ENCODE data around the gene MLLT1.

Gene MLLT1

DNA sequence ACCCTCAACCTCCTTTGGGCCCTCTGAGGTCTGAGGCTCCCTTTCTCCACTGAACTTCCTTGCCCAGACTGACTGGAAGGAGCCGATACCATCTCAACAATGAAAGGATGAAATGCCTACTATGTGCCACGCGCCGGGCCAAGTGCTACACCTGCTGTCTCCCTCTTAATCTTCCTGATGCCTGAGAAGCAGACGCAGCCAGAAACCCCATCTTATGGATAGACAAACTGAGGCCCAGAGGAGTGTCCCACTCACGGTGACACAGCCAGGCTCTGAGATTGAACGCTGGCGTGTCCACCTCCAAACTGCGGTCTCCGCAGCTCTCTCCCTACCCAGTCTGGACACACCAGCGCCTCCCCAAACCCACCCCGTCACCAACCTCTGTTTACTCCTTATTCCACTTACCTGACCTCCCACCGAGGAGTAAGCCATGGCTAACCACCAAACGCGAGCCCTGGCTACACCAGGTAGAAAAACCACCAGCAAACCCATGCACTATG, 20.9 kb downstream of the MLLT1 start:
- no peak for DNase-seq

DNA sequence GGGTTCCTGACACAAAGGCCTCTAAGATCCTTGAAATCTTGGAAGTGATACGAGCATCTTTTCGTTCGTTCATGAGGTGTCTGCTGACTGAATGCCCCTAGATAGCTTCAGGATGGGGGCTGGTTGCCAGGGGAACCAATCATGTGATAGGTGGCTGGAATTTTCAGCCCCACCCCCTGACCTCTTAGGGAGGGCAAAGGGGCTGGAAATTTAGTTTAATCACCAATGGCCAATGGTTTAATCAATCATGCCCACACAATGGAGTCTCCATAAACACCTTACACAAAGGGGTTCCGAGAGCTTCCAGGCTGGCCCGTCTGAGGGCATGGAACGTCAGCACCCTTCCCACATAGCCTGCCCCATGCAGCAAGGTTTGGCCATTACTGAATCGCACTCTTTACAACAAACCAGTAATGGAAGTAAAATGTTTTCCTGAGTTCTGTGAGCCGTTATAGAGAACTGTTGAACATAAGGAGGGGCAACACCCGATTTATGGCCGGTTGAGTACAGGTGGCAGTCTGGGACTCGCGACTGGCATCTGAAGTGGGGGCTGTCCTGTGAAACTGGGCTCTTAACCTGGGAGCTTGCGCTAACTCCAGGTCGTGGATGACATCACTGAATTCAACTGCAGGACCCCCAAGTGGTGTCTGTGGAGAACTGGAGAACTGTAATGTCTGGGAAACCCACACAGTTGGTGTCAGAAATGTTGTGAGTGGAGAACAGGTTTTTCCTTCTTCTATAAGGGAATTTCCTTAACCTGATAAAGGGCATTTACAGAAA, 25.6 kb downstream of the MLLT1 start:
- DNase-seq: no peak

DNA sequence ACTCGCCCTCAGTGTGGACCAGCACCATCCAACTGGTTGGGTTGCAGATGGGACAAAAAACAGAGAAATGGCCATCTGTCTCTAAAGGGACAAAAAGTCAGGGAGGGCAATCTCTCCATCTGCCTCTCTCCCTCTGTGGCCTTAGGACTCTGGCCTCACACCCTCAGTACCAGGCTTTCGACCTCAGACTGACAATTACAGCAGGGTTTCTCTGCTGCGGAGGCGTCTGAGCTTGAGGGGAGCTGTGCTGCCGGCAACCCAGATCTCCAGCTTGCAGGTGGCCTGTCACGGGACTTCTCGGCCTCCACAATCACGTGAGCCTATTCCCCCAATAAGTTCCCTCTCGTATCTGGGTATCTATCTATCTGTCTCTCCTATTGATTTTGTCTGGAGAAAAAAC, 27.7 kb downstream of the MLLT1 start:
- no peak for DNase-seq

DNA sequence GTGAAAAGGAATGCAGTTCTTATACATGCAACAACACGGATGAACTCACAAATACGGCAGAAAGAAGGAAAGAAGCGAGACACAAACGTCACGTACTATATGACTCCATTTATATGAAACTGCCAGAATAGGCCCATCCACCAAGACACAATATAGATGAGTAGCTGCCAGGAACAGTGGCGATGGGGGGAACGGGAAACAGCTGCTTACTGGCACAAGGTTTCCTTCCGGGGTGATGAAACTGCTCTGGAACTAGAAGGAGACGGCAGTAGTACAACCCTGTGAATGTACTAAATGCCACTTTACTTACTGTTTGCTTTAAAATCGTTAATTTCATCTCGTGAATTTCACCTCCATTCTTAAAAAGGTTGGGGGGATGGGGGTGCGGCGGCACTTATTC, 28.9 kb downstream of the MLLT1 start:
- no peak for DNase-seq

DNA sequence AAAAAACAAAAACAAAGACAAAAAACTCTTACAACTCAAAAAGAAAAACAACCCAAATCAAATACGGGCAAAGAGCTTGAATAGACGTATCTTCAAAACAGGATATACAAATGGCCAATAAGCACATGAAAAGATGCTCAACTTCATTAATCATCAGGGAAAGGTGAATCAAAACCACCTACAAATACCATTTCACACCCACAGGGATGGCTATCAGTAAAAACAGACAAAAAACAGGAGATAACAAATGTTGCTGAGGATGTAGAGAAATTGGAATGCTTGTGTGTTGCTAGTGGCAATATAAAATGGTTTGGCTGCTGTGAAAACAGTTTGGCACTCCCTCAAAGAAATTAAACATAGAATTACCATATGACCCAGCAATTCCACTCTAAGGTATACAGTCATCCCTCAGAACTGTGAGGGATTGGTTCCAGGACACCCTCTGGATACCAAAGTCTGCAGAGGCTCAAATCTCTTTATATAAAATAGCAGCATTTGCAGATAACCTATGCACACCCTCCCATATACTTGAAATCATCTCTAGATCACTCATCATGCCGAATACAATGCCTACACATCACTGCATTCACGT, 29.7 kb downstream of the MLLT1 start:
- no peak for DNase-seq

DNA sequence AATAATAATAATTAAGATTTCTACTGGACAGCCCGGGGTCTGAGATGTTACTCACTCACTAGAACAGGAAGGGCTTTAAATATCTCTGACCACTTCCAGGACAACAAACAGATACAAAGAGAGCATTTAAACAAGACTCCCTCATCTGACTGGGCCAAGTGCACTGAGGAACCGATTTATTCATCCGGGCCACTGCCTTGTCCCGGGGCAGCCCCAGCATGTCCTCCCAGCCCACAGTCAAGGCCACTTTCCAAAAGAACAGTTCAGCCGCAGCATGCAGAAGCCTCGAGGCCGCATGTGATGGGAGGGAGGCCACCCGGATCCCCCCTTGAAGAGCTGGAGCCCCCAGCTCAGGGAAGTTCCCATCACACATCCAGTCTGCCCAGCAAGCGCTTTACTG, 30.5 kb downstream of the MLLT1 start:
- no peak for DNase-seq

DNA sequence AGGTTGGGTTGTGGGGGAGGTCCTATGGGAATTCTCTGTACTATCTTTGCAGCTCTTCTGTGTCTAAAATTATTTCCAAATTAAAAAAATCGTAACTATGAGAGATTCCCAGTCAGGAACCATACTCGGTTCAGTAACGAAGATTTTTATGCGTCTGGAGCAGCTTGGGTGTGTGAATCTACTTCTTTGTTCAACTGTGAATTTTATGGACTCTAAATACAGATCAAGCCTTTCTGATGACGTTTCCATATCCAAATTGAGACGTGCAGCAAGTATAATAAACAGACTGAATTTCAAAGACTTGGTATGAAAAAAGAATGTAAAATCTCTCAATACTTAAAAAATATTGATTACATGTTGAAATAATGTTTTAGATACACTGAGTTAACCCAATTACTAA, 30.9 kb downstream of the MLLT1 start:
- DNase-seq: no peak

DNA sequence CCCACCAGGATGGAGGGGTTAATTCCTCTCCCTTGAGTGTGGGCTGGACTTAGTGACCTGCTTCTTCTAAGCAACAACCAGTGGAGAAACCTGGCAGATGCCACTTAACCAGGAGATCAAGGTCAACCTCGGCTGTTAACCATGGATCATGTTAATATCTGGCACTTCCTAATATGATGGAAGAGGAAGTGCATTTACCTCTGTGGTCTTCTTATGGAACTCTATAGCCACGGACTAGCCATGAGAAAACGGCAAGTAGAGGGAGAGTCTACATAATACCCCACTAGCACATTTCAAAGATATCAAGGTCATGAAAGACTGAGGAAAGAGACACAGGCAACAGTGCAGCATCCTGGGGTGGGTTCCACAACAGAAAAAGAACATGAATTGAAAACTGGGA, 31.4 kb downstream of the MLLT1 start:
- DNase-seq: no peak

DNA sequence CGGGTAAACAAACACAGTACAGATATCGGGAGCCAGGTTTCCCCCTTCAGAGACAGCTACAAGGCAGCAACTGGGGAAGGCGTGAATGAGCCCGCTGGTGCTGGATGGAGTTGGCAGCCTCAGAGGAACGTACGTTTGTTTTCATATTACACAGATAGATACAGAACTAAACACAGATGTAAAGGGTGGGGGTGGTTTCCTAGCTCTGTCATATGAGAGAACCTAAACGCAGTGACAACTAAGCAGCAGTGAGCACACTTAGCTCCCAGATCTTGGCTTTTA, 32.8 kb downstream of the MLLT1 start:
- no peak for DNase-seq

DNA sequence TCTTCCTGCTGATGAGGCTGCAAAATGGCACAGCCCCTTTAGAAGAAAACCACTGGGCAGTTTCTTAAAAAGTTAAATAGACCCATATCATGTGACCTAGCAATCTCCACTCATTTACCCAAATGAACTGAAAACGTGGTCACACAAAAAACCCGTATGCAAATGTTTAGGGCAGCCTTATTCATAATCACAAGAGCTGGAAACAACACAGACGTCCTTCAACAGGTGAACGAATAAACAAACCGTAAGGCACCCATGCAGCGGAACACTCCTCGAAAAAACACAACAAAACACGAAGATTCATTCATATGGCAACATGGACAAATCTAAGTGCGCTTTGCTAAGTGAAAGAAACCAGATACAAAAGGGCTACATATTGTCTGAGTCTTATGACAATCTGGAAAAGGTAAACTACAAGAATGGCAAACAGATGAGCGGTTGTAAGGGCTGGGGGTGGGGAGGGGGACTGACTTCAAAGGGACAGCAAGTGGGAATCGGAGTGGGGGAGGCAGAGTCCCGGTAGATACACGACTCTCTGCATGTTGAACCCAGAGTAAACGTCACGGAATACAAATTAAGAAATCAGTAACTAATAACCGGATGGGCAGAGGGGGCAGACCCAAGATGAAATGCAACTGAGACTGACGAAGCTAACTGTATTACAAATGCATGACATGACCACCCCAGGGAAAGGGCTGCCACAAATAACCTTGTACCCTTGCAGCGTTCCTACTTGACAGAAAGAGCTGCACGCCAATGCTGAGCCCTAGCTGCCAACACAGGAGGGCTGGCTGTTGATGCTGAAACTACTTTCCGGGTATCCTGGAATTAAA, 33.4 kb downstream of the MLLT1 start:
- DNase-seq: no peak

DNA sequence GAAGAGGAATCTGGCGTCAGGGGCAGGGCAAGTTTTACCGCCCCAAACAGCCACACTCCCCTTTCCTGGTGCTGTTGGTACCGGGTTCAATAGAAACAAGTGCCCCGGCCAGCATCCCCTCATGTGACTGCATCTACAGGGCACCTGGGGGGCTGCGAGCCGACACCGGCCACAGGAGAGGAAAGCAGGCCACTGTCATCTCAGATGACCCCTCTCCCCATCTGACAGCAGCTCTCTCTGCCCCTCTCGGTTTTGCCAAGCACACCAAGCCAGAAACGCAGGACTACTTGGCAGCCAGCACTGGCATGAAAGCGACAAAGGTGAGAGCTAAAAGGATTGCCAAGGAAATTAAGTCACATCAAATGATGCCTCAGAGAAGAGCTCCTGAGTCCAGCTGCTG, 37.1 kb downstream of the MLLT1 start:
- no peak for DNase-seq

DNA sequence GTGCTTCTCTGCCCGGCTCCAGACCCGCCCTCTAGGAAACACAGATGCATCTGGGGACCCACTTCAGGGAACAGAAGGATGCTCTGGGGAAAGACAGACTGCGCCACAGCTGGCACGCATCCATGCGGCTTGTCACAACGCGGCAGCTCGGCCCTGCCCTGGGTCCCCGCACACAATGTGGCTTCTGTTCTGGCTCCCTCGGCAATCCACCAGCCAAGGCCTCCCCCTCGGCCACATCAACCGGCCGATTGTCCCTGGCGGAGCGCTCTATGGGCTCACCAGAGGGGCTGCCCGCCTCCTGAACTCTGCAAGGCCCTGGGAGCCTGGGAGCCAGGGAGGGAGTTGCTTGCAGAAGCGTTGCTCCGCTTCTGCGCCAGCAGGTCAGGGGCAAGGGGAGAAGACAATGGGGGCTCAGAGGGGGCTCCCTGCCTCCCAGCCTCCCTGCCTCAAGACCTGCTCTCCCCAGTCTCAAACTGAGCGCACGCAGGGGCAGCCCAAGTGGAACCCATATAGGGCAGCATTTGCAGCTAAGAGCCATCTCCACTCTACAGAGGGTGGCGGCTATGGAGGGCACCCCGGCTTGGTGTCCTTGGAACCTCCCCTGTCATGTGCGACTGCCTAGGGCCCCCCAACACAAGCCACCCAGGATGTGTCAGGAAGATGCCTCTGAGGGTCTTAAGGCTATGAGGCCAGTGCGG, 37.9 kb downstream of the MLLT1 start:
- no peak for DNase-seq

DNA sequence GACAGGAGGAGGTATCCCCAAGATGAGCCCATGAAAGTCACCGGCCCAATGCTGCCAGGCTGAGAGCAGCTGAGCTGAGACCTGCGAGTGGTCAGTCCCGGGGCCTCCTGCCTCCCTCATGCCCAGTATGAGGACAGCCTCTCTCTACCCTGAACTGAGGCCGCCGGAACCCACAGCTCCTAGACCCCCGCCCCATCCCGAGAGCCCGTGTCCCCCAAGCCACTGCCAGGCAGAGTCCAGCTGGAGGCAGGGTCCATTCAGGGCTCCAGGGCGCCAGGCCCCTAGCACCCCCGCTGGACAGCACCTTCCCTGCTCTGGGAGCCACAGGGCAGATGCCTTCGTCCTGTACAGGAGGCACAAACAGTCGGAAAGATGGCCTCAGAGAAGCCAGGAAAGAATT, 38.7 kb downstream of the MLLT1 start:
- no peak for DNase-seq

DNA sequence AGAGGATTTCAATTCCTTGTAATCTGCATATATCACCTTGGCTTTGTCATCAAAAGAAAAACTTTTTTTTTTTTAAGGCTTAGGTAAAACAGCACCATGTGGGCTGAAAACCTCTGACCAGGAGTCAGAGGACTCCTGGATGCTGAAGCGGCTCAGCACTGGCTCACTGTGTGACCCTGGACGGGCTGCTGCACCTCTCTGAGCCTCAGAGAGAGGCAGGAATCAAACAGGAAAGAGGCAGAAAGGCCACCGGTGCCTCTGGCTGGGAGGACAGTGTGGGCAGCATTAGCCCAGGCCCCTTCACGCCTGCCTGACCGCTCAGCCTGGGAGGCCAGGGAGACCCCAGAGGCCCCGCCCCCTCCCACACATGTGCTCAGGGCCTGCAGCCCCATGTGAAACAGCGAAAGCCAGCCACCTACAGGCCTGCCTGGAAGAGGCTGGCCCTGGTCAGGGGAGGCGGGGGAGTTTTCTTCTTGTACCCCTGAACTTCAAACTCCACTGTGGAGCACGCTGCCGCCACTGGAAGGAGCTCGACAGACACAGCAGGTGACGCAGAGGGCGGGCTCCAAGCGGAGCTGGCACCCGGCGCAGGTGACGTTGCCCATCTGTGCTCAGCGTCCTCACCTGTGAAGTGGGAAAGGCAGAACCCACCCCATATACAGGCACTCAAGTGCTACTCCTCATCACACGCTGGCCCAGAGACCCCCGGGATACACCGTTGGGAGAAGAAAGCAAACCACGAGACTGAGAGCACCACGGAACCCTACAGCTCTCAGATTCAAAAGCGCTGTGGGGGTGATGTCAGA, 39.7 kb downstream of the MLLT1 start:
- DNase-seq: no peak

DNA sequence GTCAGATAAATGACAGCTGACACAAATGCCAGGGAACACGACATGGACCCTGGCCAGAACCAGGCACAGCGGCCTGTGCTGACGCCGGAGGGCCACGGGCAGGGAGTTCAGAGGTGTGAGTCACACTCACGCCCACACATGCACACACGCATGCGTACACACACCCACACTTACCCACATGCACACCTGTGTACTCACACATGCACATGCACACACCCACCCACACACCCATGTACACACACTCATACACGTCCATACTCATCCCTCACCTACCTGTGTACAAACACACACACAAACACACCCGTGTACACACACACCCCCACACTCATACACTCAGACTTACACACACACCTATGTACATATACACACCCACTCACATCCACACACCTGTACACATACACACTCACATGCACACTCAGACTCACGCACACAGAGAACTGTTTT, 40.4 kb downstream of the MLLT1 start:
- DNase-seq: peak; percentile 8 to 10

DNA sequence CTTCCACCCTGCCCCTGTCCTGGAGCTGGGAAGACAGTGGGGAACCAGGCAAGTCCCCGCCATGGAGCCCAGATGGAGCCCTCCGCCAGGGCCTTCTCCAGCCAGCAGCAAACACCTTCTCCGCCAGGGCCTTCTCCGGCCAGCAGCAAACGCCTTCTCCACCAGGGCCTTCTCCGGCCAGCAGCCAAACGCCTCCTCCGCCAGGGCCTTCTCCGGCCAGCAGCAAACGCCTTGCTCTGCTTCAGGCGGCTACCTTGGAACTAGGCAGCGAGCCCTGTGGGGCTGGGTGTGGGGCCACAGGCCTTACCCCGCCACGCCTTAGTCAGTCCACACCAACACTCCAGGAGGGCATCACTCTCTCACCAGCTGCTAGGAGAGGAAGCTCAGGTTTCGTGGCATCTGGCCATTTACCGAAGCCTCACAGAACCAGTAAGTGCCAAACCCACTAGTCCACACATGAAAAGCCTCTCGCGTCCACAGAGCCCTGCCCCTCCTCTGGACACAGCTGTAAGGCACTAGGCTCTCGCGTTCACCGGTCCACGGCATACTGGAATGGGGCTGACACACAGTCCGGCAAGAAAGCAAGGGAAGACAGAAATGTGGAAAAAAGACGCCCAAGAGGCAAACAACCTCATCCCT, 41.0 kb downstream of the MLLT1 start:
- no peak for DNase-seq

DNA sequence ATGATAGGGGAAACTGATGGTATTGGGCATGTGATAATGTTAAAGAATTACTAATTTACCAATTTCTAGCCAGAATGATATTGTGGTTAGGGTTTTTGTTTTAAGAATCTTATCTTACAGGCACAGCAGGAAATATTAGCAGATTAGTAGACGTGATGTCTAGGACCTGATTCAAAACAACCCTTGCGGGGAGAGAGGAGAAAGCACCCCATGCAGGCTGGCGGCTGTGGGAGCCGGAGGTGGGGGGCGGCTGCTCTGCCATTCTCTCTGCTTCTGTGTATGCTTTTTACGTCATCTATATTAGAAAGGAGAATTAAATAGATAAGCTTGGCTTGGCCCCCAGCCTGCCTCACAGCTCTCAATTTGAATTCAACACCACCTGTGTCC, 41.5 kb downstream of the MLLT1 start:
- no peak for DNase-seq

DNA sequence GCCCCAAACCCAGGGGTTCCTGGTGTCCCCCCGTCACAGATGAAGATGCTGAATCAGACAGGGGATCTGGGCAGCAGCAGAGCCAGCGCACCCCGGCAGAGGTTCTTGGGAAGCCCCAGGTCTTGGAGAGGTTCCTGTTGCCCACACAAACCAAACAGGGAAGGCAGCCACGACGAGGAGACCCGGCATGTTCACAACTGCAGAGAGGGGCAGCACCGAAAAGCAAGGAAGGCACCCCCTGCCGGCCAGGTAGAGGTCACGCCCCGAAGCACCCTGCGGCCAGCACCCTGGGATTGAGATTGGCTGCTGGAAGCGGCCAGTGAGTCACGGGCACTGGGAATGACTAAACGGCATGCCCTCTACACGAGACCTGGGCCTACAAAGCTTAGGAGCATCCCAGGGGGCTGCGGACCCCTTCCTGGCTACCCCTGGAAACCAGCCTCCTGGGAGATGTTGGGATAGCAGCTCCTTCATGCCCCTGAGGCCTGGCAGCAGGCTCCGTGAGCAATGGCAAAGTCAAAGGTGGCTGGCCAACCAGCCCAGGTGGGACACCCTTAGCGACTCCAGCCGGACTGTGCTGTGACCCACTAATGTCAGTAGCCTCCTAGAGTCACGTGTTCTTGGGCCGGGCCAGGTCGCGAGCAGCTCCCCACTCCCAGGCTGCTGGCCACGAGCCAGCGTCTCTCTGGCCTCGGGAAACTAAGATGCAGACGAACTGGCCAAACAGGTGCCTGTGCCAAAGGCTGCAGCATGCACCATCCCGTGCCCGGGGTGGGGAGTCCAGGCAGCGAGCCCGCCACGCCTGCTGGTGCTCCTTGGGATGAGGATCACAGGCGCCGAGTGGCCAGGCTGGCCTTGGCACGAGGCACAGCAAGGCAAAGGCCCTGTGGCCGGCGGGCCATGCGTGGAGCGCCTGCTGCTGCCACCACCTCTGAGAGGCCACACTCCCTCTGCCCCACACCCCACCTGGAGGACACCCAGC, 43.2 kb downstream of the MLLT1 start:
- DNase-seq: no peak

DNA sequence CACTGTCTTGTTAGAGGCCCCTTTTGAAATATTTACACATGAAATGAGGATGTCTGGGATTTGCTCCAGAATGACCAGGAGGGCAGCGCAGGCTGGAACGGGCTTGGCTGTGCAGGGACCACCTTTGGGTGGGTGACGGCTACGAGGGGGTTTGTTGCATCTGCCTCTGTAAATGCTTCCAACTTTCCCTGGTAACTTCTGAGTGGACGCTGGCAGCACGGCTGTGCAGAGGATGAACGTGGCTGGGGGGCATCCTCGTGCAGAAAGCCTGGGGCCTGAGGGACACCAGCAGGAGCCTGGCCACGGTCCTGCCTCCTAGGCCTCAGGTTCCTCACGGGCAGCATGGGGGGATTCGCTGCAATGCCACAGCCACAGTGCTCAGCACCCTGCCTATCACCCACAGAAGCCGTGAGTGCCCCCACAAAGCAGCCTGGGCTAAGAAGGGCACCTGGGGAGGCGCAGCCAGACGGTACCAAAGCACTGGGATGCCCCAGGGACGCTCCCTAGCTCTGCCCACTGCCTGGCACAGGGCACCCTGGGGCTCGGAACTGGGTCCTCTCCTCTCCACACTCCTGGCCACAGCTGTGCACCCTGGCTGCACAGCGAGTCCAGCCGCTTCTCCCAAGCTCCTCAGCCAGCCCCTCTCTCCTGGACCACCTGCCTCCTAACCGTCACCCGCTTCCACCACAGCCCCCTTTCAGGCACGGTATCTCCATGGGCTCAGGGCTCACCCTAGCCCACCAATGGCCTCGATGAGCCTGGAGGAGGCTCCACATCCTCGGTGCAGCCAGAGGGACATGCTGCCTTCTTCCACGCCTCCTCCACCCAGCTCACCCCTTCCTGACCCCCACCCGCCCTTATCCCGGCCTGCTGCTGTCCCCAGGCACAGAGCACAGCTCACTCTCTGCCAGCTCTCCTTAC, 44.5 kb downstream of the MLLT1 start:
- DNase-seq: no peak

DNA sequence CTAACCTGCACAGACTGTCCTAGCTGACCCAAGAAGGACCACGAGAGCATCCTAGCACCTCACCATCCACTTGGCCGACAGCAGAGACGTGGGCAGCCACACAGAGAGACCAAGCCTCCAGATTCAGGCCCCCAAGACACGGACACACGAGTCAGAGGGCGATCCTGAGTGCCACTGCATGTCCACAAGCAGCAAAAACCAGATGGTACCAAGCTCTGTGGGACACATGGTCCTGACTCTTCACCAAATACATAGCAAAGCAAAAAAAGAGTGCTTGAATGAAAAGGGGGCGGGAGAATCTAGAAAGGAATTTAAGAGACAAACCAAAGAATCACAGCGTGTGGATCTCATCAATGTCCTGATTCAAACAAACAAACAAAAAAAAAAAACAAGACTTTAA, 45.2 kb downstream of the MLLT1 start:
- DNase-seq: no peak

Data from stimulated activated CD4-positive, alpha-beta T cell treated with anti-CD3 and anti-CD28 coated beads, Interleukin-2, amount 100 ng/mL, for 48 hours (primary cell).